Transverse colon (tissue), 4 donors: Measurements from ENCODE around the gene ABCA4. TPM values are rescaled to one million over a fixed set of nuclear protein-coding genes. Genes with fewer than 3 reads are reported as not detected.

ENCODE experiments used
- DNase-seq: peaks from one replicate; pipeline ENCODE4 v3.0.0-alpha.2; 2019
- H3K27ac ChIP-seq, 4 donors: fragments of 200-600 bp; sonication (generic); 2 replicates each; pipeline ENCODE4 v1.5.1; 2016 to 2018; ENCODE audit warnings: inconsistent platforms in 4 of 4
- H3K27me3 ChIP-seq: fragments of 200-600 bp; sonication (generic); 2 replicates; pipeline ENCODE4 v1.5.1; 2017; ENCODE audit warnings: inconsistent platforms
- H3K36me3 ChIP-seq, 4 donors: fragments of 200-600 bp; sonication (generic); 2 replicates each; pipeline ENCODE4 v1.5.1; 2017 to 2019; ENCODE audit warnings: inconsistent platforms in 4 of 4
- H3K4me1 ChIP-seq, 4 donors: fragments of 200-600 bp; sonication (generic); 2 replicates each; pipeline ENCODE4 v1.5.1; 2017 to 2020; ENCODE audit warnings: inconsistent platforms in 4 of 4
- H3K4me3 ChIP-seq, 4 donors: fragments of 200-600 bp; sonication (generic); 1 replicate in 1 of 4; 2 replicates in 3 of 4; pipeline versions ENCODE4 v1.5.1 to v1.6.1; 2017 to 2019; ENCODE audit warnings: inconsistent platforms in 4 of 4
- H3K9me3 ChIP-seq, 2 donors: fragments of 200-600 bp; sonication (generic); 2 replicates each; pipeline ENCODE4 v1.5.1; 2017 to 2019; ENCODE audit warnings: inconsistent platforms in 2 of 2
- CTCF ChIP-seq, 5 experiments: fragments of 200-600 bp in 3 of 5; fragments of 450-650 bp in 2 of 5; sonication (generic) in 3 of 5; IDR thresholded peaks; 1 replicate in 2 of 5; 2 replicates in 3 of 5; pipeline ENCODE4 v1.5.1; 2016 to 2017; ENCODE audit warnings: antibody characterized with exemption in 5 of 5, inconsistent platforms in 3 of 5, mild to moderate bottlenecking in 2 of 5, moderate library complexity in 1 of 5
- EP300 ChIP-seq: sonication (generic); formaldehyde crosslinking; IDR thresholded peaks from one replicate; pipeline ENCODE4 v1.6.1; 2017; ENCODE audit warnings: antibody characterized with exemption, low read depth
- POLR2A ChIP-seq: fragments of 450-650 bp; IDR thresholded peaks from one replicate; pipeline ENCODE4 v1.6.1; 2016; ENCODE audit warnings: antibody characterized with exemption, mild to moderate bottlenecking, moderate library complexity
- POLR2AphosphoS5 ChIP-seq, 3 donors: sonication (generic); formaldehyde crosslinking; IDR thresholded peaks; one replicate each; pipeline ENCODE4 v1.6.1; 2016; ENCODE audit warnings: antibody characterized with exemption in 3 of 3
- WGBS, 2 donors: methylation state at CpG; one replicate each; pipeline ENCODE4 v1.1.5; 2018; ENCODE audit warnings: low coverage in 1 of 2; 5-methylcytosine and 5-hydroxymethylcytosine counted together
- in situ Hi-C, 4 donors: fragments of 200-750 bp; cut with MboI; loops; one replicate each; pipeline versions ENCODE4 v1.15.0 to v1.15.1; 2017; ENCODE audit warnings: low sequenced_read_pairs in 3 of 4, low pct_ligation_motif_present in 1 of 4, low pct_unique_long_range_greater_than_20kb in 1 of 4
- intact Hi-C: fragments of 100-400 bp; cut with DNase I; formaldehyde crosslinking; loops from one replicate; pipeline ENCODE4 v1.15.1; 2023; ENCODE audit warnings: low total_unique reads
- total RNA-seq, 4 donors: library from RNA; depleted of rRNA; stranded (reverse); fragments of >200 nt; gene quantifications; one replicate each; pipeline ENCODE4 v1.1.0, GENCODE V29; 2016

ABCA4 gene
- total RNA-seq, 4 donors from 2014 or later: 0.16 to 0.55 TPM; not detected in 2

- 86% methylated on average over 9 of the region's 9 CpGs; no CpG with 5 or more reads in 1 of the 2 donors for WGBS, 2 donors
- no peak for TF ChIP-seq CTCF (IDR thresholded peaks at IDR 0.05)
- TF ChIP-seq POLR2AphosphoS5 (IDR thresholded peaks at IDR 0.05): no peak
- no peak for TF ChIP-seq POLR2A
- no peak for TF ChIP-seq EP300
- in situ Hi-C loops: loop anchor here in 1 of 4 donors (25.0 kb wide), 1 partner anchor 431 kb away; no protein-coding TSS in a partner anchor
- H3K4me1 ChIP-seq: no peaks in the 10 kb centered on the region
- no peaks in the 10 kb centered on the region for H3K36me3 ChIP-seq
- H3K27me3 ChIP-seq: peaks cover 3% of the 10 kb centered on the region
- no peak overlapping the region for H3K27ac ChIP-seq
- no peak overlapping the region for H3K4me3 ChIP-seq
- no peaks in the 10 kb centered on the region for H3K9me3 ChIP-seq
- DNase-seq: no peak
- intact Hi-C loops: no loop called here
Measured at GRCh38 chr1:94031591-94031990, 89.4 kb downstream of the ABCA4 start.

- no peak for DNase-seq
- Histone ChIP-seq H3K4me3 (no peak overlapping the region), H3K9me3 (no peaks in the 10 kb centered on the region), H3K27ac (no peak overlapping the region), H3K4me1 (no peaks in the 10 kb centered on the region), H3K27me3 (no peaks in the 10 kb centered on the region), H3K36me3 (no peaks in the 10 kb centered on the region)
- TF ChIP-seq POLR2AphosphoS5 (IDR thresholded peaks at IDR 0.05): no peak
- no peak for TF ChIP-seq EP300
- no peak for TF ChIP-seq POLR2A
- TF ChIP-seq CTCF (IDR thresholded peaks at IDR 0.05): no peak
- in situ Hi-C loops (loop anchor here in 1 of 4 donors (25.0 kb wide), 1 partner anchor 431 kb away; no protein-coding TSS in a partner anchor), intact Hi-C loops (no loop called here)
- WGBS, 2 donors: 60 to 88% methylated on average over 1 to 4 of the region's 4 CpGs
Measured at GRCh38 chr1:94031154-94031553, 89.8 kb downstream of the ABCA4 start.

- no peaks in the 10 kb centered on the region for H3K4me1 ChIP-seq
- no peak for DNase-seq
- H3K9me3 ChIP-seq: no peaks in the 10 kb centered on the region
- H3K27ac ChIP-seq: no peak overlapping the region
- in situ Hi-C loops: loop anchor here in 1 of 4 donors (25.0 kb wide), 1 partner anchor 433 kb away; no protein-coding TSS in a partner anchor
- no peak overlapping the region for H3K4me3 ChIP-seq
- intact Hi-C loops: no loop called here
- no peaks in the 10 kb centered on the region for H3K27me3 ChIP-seq
- 25 to 90% methylated on average over 1 to 6 of the region's 6 CpGs for WGBS, 2 donors
- no peak for TF ChIP-seq POLR2A
- TF ChIP-seq EP300: no peak
- no peak for TF ChIP-seq POLR2AphosphoS5 (IDR thresholded peaks at IDR 0.05)
- H3K36me3 ChIP-seq: no peaks in the 10 kb centered on the region
Measured at GRCh38 chr1:94029130-94029993, 91.6 kb downstream of the ABCA4 start.

- intact Hi-C loops: no loop called here
- Histone ChIP-seq H3K27me3 (no peaks in the 10 kb centered on the region), H3K9me3 (no peaks in the 10 kb centered on the region), H3K36me3 (no peaks in the 10 kb centered on the region), H3K4me1 (no peaks in the 10 kb centered on the region), H3K4me3 (no peak overlapping the region), H3K27ac (no peak overlapping the region)
- no peak for DNase-seq
- TF ChIP-seq POLR2AphosphoS5 (IDR thresholded peaks at IDR 0.05) (no peak), CTCF (IDR thresholded peaks at IDR 0.05) (no peak), EP300 (no peak), POLR2A (no peak)
- in situ Hi-C loops: loop anchor here in 1 of 4 donors (25.0 kb wide), 1 partner anchor 434 kb away; no protein-coding TSS in a partner anchor
- 77% methylated on average over 5 of the region's 5 CpGs for WGBS, 2 donors
Measured at GRCh38 chr1:94027721-94028515, 93.0 kb downstream of the ABCA4 start.
